Mucosa of stomach (tissue), 1 donor: ENCODE measurements around the gene DGAT2.

Experiments
- H3K27me3 ChIP-seq: one replicate; pipeline ENCODE4 v1.7.0; 2013; ENCODE audit warnings: mild to moderate bottlenecking, low read length; ENCODE audit not compliant: control insufficient read depth, insufficient read depth
- H3K36me3 ChIP-seq: one replicate; pipeline ENCODE4 v1.7.0; 2013; ENCODE audit warnings: low read length; ENCODE audit not compliant: control insufficient read depth, insufficient read depth
- H3K4me1 ChIP-seq: one replicate; pipeline ENCODE4 v1.7.0; 2013; ENCODE audit warnings: mild to moderate bottlenecking, low read length; ENCODE audit not compliant: control insufficient read depth, insufficient read depth
- H3K4me3 ChIP-seq: one replicate; pipeline ENCODE4 v1.7.0; 2013; ENCODE audit warnings: low read length
- H3K9ac ChIP-seq: one replicate; pipeline ENCODE4 v1.7.0; 2013; ENCODE audit warnings: mild to moderate bottlenecking, low read length, moderate library complexity
- H3K9me3 ChIP-seq: one replicate; pipeline ENCODE4 v1.7.0; 2013; ENCODE audit warnings: mild to moderate bottlenecking, low read length, moderate library complexity; ENCODE audit not compliant: control insufficient read depth
- donor health status: Pancreatic carcinoma.

The DGAT2 gene

DNA sequence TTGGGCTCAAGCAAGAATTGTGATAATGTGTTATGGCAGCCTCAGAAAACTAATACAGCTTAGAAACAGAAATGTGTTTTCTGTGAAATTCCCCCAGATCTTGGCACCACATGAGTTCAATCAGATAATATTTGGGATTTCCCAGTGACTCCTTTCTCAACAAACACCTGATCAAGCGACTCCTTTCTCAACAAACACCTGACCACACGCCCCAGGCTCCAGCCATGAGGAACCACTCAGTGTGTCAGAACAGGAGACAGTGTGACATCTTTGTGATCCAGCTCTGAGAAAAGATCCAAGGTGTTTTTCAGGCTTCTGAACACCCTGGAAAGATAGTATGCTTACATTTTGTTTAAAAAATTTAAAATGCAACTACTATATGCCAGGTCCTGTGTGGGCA is 44.5 kb downstream of the DGAT2 start:
- Histone ChIP-seq H3K9me3 (no peaks in the 10 kb centered on the region), H3K9ac (no peak overlapping the region), H3K36me3 (no peaks in the 10 kb centered on the region), H3K27me3 (no peaks in the 10 kb centered on the region), H3K4me1 (peaks cover 22% of the 10 kb centered on the region), H3K4me3 (no peak overlapping the region)

DNA sequence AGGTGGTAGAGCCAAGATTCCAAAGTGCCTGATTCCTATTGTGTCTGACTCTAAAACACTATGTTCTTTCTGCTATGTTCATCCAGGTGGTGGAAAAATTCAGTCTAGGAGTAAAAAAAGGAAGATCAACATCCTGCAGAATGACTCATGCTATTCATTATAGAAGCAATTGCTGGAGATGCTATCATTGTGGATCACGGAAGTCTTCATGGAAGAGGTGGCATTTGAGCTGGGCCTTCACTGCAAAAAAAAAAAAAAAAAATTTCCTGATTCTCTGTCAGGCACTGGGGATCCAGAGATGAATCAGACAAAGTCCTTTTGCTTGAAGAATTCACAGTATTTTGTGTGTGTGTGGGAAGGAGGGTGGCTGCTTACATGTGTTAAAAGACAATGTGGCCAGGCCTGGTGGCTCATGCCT is 45.1 kb downstream of the DGAT2 start:
- Histone ChIP-seq H3K4me1 (peaks cover 22% of the 10 kb centered on the region), H3K27me3 (no peaks in the 10 kb centered on the region), H3K36me3 (no peaks in the 10 kb centered on the region), H3K9ac (peak overlapping the region; percentile 71), H3K4me3 (peak overlapping the region; percentile 85), H3K9me3 (no peaks in the 10 kb centered on the region)

DNA sequence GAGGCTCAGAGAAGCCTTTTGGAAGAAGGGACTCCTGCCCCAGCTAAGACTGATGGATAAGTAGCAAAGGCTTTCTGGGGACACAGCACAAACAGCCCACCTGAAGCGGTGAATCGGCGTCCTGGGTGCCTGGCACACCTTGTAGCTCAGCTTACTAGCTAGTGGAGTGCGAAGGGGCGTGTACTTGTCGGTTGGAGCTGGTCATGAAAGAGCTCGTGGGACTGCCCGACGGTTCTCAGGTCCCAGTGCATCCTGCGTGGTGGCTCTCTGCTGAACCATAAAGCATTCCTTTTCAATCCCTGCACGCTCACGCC is 45.7 kb downstream of the DGAT2 start:
- Histone ChIP-seq H3K27me3 (no peaks in the 10 kb centered on the region), H3K9ac (peak overlapping the region; percentile 71), H3K9me3 (no peaks in the 10 kb centered on the region), H3K4me3 (peak overlapping the region; percentile 85), H3K36me3 (no peaks in the 10 kb centered on the region), H3K4me1 (peaks cover 22% of the 10 kb centered on the region)

DNA sequence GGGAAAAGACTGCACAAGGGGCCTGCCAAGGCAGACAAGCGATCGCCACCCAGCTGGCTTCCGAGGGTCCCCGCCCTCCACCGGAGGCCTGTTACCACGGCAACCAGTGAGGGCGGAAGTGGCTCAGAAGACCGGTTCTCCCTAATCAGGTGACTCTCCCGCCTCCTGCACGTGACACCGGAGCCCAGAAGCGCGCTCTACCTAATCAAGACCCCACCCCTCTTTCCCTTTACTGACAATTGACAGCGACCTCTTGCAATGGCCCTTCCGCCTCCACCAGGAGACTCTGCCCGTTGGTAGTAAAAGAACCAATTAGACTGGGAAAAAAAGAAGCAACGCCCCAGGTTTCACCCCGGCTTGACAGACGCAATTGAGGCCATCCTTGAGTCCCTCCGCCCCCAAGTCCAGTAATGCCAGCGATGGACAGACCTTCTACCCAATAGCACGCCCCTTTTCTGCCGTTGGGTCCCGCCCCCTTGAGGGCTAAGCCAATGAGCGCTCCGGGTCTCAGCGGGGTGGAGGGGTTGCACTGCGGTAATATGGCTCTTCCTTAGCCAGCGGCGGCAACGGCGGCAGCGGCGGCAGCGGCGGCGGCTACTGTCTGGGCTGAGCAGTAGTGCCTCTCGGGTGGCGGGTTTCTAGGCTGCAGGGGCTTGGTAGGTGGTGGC is 46.2 kb downstream of the DGAT2 start, which contains the start of gene UVRAG:
Gene UVRAG, plus strand, starts transcription at position 534 of the 668 bp plus-strand sequence. CDS start 198 bp downstream, outside the sequence.
- Histone ChIP-seq H3K9ac (peak within 1 kb of the TSS; percentile 88), H3K9me3 (no peaks in the 10 kb centered on the region), H3K27me3 (no peaks in the 10 kb centered on the region), H3K4me3 (peak within 1 kb of the TSS; percentile 85), H3K36me3 (no peaks in the 10 kb centered on the region), H3K4me1 (peaks cover 22% of the 10 kb centered on the region)

DNA sequence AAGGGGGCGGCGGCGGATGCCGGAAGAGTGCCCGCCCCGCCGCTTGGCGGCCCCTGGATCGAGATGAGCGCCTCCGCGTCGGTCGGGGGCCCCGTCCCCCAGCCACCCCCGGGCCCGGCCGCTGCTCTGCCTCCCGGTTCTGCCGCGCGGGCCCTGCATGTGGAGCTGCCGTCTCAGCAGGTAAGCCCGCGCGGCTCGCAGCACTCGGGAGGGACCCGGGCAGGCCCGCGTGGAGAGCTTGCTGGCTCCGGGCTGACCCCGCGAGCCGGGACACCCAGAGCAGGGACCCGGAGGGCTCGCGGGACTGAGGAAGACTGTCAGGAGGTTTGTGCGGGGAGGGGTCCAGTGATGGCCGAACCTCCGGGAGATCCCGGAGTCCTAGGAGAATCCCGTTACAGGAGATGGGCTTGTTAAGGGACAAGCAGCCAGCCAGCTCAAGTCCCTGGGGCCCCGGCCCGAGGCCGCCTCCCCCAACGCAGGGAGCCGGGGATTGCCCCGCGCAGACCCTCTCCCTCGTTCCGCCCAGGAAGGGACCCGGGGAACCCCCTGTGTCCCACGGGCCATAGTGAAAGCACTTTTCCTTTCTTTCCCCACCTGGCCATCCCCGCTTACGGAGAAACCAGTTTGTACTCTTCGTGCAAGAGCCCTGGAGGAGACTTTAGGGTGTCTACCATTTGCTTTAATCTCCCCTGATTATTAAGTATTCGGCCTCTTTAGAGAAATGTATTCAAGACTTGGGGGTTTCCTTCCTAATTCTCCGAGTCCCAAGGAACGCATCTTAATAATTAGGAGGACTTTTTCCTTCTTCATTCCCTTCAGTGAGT is 47.0 kb downstream of the DGAT2 start:
- Histone ChIP-seq H3K36me3 (no peaks in the 10 kb centered on the region), H3K9me3 (no peaks in the 10 kb centered on the region), H3K4me1 (peaks cover 22% of the 10 kb centered on the region), H3K4me3 (peak overlapping the region; percentile 85), H3K27me3 (no peaks in the 10 kb centered on the region), H3K9ac (peak overlapping the region; percentile 88)

DNA sequence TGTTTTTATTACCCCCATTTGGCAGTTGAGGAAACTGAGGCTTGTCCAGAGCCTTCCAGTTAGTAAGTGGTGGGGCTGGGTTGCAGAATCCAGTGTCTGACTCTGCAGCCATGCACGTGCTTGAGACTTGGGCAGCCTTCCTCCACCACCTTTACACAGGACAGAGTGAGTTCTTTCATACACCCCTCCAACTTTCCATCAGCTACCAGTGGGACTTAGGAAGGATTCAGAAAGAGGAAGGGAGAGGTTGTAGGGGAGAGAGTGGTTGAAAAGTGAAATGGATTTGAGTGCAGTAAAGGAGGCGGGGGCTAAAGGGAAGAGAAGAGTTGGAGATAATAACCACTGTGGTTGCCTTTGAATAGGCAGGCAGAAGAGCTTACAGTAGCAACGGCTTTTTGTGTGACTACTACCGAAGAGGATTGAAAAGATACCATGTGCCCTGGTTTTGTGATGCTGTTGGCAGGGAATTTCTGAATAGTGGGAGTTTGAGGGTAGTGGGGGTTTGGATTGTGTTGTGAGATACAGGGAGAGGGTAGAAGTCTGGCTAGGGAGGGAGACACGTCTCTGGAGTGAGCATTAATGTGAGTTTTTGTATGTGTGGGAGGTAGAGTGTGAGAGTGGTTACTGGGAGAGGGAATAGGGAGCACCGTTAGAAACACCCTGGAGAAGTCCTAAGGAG is 48.1 kb downstream of the DGAT2 start:
- Histone ChIP-seq H3K4me3 (peak overlapping the region; percentile 85), H3K9ac (peak overlapping the region; percentile 88), H3K4me1 (peaks cover 22% of the 10 kb centered on the region), H3K36me3 (no peaks in the 10 kb centered on the region), H3K9me3 (no peaks in the 10 kb centered on the region), H3K27me3 (no peaks in the 10 kb centered on the region)

DNA sequence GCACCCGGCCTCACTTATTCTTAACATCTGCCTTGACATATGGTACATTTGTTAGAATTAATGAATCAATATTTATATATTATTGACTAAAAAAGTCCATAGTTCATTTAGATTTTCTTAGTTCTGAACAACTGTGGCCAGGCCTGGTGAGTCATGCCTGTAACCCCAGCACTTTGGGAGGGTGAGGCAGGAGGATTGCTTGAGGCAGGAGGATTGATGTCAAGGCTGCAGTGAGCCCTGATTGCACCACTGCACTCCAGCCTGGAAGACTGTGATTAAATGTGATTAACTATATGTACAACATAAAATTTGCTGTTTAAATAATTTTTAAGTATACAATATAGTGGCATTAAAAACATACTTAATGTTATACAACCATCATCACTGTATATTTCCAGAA is 52.1 kb downstream of the DGAT2 start:
- Histone ChIP-seq H3K27me3 (no peaks in the 10 kb centered on the region), H3K9ac (no peak overlapping the region), H3K4me1 (peaks cover 33% of the 10 kb centered on the region), H3K9me3 (no peaks in the 10 kb centered on the region), H3K36me3 (no peaks in the 10 kb centered on the region), H3K4me3 (no peak overlapping the region)

DNA sequence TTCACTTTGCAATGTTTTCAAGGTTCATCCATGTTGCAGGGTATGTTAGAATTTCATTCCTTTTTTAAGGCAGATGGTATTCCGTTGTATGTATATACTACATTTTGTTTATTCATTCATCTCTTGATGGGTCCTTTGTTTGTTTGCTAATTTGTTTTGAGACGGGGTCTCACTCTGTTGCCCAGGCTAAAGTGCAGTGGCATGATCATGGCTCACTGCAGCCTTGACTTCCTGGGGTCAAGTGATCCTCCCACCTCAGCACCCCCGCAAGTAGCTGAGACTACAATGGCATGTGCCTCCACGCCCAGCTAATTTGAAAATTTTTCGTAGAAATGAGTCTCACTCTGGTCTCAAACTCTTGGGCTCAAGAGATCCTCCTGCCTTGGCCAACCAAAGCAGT is 52.6 kb downstream of the DGAT2 start:
- H3K27me3 ChIP-seq = no peaks in the 10 kb centered on the region
- no peak overlapping the region for H3K4me3 ChIP-seq
- peaks cover 29% of the 10 kb centered on the region for H3K4me1 ChIP-seq
- H3K9me3 ChIP-seq = no peaks in the 10 kb centered on the region
- no peaks in the 10 kb centered on the region for H3K36me3 ChIP-seq
- no peak overlapping the region for H3K9ac ChIP-seq

DNA sequence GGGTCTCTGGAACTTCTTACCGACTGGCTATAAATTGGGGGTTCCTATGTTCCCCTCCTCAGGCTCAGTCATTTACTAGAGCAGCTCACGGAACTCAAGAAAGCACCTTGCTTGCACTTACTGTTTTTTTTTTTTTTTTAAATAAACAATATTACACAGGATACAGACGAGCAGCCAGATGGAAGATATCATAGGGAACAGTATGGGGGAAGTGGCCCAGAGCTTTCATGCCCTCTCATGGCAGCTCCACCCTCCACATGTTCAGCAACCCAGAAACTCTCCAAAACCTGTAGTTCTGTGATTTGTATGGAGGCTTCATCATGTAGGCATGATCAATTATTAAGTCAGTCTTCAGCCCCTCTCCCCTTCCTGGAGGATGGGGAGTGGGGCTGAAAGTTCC is 54.0 kb downstream of the DGAT2 start:
- H3K27me3 ChIP-seq = no peaks in the 10 kb centered on the region
- H3K36me3 ChIP-seq = no peaks in the 10 kb centered on the region
- H3K4me3 ChIP-seq = no peak overlapping the region
- peaks cover 18% of the 10 kb centered on the region for H3K4me1 ChIP-seq
- no peak overlapping the region for H3K9ac ChIP-seq
- no peaks in the 10 kb centered on the region for H3K9me3 ChIP-seq

DNA sequence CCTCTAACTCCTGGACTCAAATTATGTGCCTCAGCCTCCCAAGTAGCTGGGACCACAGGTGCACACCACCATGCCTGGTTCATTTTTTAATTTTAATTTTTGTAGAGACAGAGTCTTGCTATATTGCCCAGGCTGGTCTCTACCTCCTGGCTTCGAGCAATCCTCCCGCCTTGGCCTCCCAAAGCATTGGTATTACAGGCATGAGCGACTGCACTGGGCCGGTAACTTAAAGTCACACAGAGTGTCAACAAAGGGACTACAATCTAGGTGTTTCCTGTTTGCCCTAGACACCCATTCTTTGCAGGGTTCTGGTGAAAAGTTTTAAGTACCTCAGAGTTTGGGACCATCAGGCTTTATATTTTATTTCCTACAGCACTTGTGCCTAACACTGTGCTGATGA is 54.8 kb downstream of the DGAT2 start:
- Histone ChIP-seq H3K9me3 (no peaks in the 10 kb centered on the region), H3K4me3 (no peak overlapping the region), H3K27me3 (no peaks in the 10 kb centered on the region), H3K9ac (no peak overlapping the region), H3K4me1 (peaks cover 18% of the 10 kb centered on the region), H3K36me3 (no peaks in the 10 kb centered on the region)

DNA sequence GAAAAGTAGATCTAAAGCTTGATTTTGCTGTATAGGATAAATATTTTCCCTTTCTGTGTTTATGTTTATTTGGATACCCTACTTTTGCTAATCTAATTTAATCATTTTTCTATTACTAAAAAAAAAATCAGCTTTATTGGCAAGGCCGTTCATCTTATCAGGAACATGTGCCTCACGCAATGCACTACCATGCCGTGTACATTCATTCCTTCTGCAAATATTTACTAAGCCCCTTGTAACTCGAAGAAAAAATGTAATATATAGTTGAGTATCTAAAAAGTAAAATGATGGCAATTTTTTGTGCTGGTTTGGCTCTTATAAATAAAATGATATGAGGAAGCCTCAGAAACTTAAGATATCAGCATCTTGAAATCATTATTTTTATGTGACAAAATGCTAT is 55.4 kb downstream of the DGAT2 start:
- Histone ChIP-seq H3K36me3 (no peaks in the 10 kb centered on the region), H3K27me3 (no peaks in the 10 kb centered on the region), H3K9me3 (no peaks in the 10 kb centered on the region), H3K9ac (no peak overlapping the region), H3K4me3 (no peak overlapping the region), H3K4me1 (peaks cover 18% of the 10 kb centered on the region)
